GM18870 (cell line): ENCODE measurements around the gene MAP4K2.

ENCODE experiments used
- ATAC-seq: cut with Tn5 transposase; IDR thresholded peaks from one replicate; pipeline ENCODE4 v1.9.1; 2021; ENCODE audit warnings: moderate library complexity; ENCODE audit not compliant: unreplicated experiment

Gene MAP4K2

GRCh38 chr11:64792482-64792881 is 10.5 kb downstream of the MAP4K2 start:
- no peak for ATAC-seq

- no peak for ATAC-seq
These were observed 11.2 kb downstream of the MAP4K2 start for GRCh38 chr11:64791781-64792291.

- ATAC-seq, result no peak
These were observed 12.6 kb downstream of the MAP4K2 start for GRCh38 chr11:64790205-64791095.

DNA sequence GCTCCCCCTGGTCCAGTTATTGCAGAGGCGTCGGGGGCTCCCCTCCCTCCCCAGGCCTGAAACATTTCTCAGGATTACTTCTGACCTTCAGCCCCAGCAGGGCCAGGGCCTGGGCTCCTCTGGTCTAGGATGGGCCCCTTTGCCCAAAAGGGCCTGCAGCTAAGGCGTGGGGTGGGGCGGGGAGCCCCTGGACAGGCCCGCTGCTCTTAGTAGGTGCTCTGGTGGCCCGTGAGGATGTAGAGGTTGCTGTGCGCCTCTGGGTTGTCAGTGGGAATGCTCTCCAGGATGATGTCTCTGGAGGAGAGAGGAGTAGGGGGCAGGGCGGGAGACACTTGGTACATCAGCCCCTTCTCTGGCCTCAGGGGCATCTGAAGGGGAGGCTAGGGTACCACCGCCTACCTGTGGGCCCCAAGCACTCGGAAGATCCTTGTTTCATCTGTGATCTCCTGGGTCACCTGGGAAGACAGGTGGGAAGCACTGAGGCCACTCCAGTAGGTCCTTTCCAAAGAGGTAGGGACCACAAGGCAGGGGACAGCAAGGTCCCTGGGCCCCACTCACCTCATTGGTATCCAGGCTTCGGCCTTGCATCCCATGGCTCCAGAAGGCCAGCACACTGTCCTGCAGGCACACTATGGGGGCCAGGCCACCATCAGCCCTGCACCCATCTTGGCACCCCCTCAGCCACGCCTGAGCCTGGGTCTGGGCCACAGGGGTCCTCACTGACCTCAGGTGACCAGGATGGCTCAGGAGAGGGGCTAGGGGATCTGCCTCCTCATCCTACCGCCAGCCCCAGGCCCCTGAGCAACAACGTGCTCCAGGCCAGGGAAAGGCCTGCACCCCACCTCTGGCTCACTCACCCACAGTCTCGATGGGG is 13.4 kb downstream of the MAP4K2 start:
- ATAC-seq, result no peak

DNA sequence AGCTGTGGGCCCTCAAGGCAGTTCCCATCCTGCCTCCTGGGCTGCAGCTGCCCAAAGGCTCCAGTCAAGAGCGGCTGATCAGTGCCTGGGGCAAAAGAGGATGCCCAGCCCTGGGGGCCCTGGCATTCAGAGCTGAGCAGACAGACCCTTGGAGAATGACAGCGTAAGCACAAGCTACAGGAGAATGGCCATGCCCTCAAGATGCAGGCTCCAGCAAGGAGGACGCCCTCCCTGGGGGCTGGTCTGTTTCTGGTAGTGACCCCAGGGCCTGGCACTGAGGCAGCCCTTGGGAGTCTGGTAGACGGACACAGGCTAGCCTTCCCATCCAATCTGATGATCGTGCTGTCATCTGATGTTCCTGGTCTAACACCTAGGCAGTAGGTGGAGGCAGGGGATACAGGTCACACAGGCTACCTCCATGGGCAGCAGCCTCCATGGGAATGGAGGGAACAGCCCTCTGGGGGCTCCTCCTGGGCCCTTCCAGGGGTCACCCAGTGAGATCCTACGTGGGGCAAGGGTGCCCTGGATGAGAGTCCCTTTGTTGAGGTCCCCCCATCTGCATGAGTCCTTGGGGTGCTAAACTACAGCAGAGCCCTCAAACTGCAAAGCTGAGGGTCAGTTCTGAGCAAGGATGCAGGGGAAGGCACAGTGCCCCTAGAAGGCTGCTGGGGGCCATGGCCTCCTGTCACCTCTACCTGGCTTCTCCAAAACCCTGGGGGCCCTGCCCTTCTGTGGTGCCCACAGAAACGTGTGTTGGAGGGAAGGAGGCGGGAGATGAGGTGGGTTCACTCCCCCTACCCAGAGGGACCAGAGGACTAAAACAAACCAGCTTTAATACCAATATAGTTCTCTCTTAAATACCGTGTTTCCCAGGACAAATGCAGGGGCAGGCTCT is 14.4 kb downstream of the MAP4K2 start:
- ATAC-seq, result no peak

DNA sequence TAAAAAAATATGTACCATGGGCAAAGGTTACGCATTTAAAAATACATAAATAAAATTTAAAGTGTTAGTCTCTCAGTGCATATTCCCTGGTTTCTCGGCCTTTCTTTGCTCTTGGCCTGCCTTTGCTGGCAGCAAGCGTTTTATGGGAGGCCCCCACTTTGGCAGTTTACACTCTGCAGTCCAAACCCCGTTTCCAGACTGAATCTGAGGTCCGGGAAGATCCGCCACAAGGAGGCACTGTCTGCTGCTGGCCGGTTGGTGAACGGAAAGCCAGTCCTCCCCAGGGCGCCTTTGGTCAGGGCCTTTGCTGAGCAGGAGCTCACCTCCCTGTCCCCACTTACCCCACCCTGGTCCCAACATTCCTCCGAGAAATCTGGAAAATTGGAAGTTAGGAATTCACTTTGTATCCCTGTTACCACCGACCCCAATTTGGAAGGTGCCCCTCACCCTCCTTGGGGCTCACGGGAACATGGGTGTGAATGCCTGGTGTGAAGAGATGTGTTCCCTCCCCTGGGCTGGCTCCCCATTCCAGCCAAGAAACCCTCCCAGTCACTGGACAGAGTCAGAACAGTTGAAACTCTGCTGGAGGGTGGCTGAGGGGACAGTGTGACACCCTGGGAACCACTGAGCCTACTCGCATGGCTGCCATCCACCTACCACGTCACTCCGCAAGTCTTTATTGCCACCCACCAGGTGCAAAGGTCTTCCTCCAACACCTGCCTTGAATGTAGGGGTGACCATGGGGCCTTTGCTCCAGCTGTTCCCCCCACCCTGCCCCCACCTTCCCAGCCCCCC is 15.3 kb downstream of the MAP4K2 start:
- ATAC-seq, result no peak

- no peak for ATAC-seq
These were observed 16.7 kb downstream of the MAP4K2 start for GRCh38 chr11:64786308-64786707.

DNA sequence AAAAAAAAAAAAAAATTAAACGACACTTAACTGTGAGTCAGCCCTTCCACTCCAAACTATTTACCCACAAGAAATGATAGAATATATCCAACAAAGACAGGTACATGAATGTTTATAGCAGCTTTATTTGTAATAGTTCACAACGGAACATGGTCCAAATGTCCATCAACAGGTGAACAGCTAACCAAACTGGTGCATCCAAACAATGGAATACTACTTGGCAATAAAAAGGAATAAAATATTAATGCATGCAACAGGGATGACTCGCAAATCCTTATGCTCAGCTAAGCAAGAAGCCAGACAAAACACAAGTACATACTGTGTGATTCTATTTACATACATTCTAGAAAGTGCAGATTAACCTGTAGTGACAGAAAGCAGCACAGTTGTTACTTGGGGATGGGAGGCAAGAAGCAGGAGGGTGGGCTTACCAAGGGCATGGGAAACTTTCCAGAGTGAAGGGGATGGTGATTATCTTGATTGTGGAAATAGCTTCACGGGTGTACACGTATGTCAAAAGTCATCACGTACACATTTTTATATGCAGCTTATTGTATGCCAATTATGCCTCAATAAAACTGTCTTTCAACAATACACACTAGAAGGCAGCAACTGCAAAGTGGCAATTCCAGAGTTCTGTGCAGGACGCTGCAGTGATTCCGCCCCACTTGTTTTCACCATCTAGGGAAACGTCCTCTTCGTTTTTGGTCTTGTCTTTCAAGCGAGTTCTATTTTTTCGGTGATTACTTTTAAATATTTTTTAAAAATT is 18.0 kb downstream of the MAP4K2 start:
- no peak for ATAC-seq

DNA sequence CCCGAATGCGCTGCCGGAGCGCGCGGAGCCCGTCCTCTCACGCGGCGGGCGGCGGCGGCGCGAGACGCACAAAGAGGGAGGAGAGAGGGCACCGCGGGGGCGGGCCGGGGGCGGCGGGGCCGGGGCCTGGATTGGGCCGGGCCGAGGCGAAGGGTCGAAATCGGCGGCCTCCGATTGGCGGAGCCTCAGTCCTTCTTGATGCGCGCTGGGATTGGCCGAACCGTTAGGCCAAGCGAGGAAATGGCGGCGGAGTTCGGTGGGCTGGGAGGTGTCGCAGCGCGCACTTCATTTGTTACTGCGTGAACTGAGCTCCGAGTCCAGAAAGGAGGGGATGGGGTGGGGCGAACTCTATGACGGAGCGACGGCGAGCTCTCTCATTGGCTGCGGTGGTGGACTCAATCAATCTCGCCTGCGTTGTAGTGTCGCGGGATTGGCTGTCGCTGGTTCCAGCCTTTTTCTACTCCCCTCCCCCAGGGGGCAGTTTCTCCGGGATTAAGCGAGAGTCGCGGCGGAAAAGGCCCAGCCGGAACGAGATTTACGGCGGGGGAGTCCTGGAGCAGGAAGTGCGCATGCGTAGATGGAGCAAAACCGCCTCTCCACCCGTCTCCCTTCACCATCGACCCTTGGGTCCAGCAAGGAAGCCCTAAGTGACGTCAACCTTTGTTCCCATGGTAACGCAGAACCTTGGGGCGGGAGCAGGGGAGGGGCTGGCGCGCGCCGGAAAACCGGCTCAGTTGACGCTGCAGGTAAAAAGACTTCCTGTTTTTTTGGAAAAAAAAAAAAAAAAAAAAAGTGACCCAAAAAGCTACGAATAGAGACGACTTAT is 24.3 kb downstream of the MAP4K2 start, which contains the start of gene SF1:
Gene SF1, minus strand, starts transcription at position 70 of the 826 bp plus-strand sequence. CDS start 150 bp downstream, outside the sequence.
- peak; percentile 84 for ATAC-seq

- ATAC-seq, result peak; percentile 2
These were observed 24.9 kb downstream of the MAP4K2 start for GRCh38 chr11:64778223-64778472.

DNA sequence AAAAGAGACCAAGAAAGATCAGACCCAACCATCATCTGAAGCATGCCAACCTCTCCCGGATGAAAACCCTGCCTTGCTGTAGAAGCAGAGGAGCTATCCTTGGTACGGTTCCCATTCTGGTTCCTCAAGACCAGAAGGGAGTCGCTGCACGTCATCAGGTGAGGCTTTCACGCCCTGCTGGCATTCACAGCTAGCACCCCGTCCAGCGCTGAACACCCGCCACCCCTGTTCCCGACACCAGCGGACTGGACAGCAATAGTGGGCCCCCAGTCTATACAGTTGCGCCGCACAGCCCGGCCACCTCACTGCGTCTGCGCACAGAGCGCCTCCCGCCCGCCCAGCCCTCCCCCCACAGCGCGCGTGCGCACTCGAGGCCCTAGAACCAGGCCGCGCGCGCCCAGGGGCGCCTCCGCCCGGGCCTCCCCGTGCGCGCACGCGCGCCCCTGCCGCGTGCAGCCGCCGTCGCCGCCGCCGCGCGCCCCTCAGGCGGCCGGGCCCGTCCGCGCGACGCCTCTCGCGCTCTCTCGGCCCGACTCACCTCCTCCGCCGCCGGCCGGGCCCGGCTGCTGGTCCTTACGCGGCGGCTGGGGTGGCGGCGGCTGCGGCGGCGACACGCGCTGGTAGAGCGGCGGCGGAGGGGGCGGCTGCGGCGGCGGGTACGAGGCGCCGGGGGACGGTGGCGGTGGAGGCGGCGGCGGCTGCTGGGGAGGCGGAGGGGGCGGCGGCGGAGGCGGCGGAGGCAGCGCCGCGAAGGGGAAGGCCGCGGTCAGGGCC is 25.4 kb downstream of the MAP4K2 start:
- no peak for ATAC-seq

- ATAC-seq, result no peak
These were observed 26.1 kb downstream of the MAP4K2 start for GRCh38 chr11:64776875-64777274.

DNA sequence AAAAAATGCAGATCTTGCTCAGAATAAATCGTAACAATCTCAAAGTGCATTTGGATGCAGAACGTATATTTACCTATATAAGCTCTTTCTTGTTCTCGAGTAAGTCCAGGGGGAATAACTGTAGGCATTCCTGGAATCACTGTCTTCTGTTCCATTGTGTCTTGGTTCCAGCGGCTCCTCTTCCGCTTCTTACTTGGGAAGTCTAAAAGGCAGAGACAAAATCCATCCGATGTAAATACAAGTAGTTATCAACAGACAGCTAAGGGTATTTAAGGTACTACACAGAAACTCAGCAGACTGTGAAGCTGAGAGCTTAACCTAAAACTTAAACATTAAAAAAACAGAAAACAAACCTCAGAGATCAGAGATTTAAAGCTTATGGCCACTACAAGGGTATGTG is 26.6 kb downstream of the MAP4K2 start:
- ATAC-seq, result no peak

- ATAC-seq, result no peak
These were observed 28.9 kb downstream of the MAP4K2 start for GRCh38 chr11:64774144-64774543.

GRCh38 chr11:64772303-64773018 is 30.6 kb downstream of the MAP4K2 start:
- ATAC-seq, result peak; percentile 44

GRCh38 chr11:64771861-64772260 is 31.2 kb downstream of the MAP4K2 start:
- no peak for ATAC-seq

DNA sequence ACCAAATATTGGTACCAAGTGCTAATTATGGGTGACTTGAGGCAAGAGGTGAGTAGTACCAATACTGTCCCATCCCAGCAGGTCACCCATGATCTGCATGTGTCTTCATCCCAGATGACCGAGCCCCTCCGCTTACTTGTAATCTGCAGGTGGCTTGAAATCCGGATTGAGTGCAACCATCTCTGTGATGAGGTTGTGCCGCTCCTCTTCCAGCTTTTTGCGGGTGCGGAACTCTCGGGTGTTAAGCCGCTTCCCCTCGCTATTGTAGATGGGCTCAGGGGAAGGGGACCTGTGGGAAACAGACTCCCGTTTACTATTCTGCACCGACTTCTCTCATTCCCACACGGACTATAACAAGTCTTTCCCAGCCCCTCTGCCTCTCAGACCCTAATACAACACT is 32.9 kb downstream of the MAP4K2 start:
- no peak for ATAC-seq
